HG03097 (cell line): ENCODE results near the gene NOVA1.
"Not testable (repeated sequence)": the region's sequence is repeated elsewhere in the genome, so short reads cannot be mapped to it uniquely, and the experiment has no call there.

Source experiments
- ATAC-seq: cut with Tn5 transposase; IDR thresholded peaks from one replicate; pipeline ENCODE4 v1.9.1; 2021; ENCODE audit not compliant: unreplicated experiment, low FRiP score

Gene NOVA1, protein sequence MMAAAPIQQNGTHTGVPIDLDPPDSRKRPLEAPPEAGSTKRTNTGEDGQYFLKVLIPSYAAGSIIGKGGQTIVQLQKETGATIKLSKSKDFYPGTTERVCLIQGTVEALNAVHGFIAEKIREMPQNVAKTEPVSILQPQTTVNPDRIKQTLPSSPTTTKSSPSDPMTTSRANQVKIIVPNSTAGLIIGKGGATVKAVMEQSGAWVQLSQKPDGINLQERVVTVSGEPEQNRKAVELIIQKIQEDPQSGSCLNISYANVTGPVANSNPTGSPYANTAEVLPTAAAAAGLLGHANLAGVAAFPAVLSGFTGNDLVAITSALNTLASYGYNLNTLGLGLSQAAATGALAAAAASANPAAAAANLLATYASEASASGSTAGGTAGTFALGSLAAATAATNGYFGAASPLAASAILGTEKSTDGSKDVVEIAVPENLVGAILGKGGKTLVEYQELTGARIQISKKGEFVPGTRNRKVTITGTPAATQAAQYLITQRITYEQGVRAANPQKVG

DNA sequence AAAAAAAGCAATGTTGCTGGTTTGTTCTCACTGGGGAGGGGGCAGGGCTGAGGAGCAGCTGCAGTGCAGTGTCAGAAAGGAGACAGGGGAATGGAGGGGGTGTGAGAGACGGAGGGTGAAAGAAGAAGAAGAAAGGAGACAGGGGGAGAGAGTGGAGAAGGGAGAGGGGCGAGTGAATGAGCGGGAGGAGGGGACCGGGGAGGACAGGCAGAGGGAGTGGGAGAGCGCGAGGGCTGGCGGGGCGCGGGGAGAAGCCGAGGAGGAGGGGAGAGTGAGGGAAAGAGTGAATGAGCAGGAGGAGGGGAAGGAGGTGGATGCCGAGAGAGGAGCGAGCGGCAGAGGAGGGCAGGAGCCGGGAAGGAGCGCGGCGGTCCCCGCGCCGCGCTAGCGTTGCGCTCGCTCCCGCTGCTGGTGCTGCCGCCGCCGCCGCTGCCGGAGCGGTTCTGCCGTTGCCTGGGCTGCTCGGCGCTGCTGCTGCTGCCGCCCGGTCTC lies at the start of gene NOVA1:
TSS of gene NOVA1 (minus strand) at position 445 of the 492 bp plus-strand sequence. CDS start 597 bp downstream, outside the sequence.
- no peak for ATAC-seq

DNA sequence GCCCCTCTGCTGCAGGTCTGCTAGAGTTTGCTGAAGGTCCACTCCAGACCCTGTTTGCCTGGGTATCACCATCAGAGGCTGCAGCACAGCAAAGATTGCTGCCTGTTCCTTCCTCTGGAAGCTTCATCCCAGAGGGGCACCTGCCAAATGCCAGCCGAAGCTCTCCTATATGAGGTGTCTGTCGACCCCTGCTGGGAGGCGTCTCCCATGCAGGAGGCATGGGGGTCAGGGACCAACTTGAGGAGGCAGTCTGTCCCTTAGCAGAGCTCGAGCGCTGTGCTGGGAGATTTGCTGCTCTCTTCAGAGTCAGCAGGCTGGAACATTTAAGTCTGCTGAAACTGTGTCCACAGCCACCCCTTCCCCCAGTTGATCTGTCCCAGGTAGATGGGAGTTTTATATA lies 47.2 kb upstream of the NOVA1 start:
- not testable (repeated sequence) for ATAC-seq

DNA sequence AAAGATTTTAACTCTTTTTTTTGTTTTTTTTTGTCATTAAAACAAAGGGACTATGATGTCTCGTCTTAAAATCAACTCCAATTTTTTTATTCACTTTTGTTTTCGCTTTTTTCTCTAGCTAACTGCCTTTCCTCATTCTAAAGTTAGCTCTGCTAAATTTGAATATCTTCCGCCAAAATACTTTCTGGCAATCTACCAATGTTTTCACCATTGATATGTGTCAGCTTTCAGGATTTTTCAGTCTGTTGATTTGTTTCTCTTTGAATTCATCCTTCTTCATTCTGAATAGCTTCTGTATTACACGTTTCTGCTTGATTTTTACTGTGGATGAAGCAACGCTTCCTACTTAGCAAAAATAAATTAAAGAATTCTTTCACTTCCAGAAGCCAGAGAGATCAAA lies 38.7 kb upstream of the NOVA1 start:
- ATAC-seq: no peak

DNA sequence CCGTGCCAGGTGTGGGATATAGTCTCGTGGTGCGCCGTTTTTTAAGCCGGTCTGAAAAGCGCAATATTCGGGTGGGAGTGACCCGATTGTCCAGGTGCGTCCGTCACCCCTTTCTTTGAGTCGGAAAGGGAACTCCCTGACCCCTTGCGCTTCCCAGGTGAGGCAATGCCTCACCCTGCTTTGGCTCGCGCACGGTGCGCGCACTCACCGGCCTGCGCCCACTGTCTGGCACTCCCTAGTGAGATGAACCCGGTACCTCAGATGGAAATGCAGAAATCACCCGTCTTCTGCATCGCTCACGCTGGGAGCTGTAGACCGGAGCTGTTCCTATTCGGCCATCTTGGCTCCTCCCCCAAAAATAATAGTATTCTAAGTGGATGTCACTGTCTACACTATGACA lies 37.1 kb upstream of the NOVA1 start:
- ATAC-seq: not testable (repeated sequence)

DNA sequence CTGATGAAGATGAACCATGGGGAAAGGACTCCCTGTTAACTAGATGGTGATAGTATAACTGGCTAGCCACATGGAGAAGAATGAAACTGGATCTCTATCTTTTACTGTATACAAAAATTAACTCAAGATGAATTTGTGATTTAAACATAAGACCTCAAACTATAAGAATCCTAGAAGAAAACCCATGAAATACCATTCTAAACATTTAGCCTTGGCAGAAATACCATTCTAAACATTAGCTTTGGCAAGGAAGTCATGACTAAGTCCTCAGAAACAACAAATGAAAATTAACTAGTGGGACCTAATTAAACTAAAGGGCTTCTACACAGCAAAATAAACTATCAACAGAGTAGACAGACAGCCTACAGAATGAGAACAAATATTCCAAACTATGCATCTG lies 28.4 kb upstream of the NOVA1 start:
- no peak for ATAC-seq

DNA sequence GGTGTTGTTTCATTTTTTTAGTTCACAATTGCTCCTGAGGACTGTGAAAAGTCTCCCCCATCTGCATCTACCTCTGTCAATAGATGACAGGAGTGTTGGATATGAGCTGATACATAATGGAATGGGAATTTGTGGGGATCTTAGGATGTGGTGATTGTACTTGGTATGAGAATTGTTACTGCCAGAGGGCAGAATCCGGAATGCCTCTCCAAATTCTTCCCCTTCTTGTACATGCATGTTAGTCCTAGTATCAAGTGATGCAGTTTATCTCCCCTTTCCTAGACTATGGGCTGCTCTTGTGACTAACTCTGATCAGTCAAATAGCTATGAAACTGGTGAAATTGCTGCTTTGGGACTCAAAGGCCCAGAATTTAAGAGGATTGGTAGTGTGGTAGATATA lies 24.8 kb upstream of the NOVA1 start:
- no peak for ATAC-seq

DNA sequence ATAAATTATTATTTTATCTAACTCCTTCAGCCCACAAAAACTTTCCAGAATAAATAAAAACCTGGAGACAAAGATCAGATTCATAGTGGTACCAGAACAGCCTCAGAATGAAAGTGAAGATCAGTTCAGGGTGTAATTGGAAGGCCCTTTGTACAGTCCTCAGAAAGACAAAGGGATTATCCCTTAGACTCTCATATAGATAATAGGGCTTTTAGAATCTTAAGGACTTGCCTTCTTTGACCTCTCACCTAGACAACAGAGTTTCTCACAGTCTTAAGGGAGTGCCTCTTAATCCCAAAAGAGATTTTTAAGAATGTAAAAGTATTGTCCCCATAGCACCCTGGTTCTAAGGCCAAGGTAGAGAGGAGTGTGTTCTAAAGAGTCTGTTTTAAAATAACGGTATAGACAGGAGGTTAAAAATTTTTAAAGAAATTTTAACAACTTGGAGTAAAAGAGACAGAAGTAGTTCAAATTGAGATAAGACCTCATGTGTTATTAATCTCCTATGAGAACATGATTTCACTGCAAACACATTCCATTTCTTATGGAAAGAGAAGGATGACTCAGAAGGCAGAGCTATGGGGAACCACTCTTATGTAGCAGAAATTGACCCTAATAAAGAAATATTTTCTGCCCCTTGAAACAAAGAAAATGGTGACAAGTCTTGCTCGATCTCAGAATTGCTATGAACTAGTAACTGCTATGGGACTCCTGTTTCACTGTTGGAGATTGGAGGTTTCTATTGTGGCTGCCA lies 24.2 kb upstream of the NOVA1 start:
- ATAC-seq: no peak

DNA sequence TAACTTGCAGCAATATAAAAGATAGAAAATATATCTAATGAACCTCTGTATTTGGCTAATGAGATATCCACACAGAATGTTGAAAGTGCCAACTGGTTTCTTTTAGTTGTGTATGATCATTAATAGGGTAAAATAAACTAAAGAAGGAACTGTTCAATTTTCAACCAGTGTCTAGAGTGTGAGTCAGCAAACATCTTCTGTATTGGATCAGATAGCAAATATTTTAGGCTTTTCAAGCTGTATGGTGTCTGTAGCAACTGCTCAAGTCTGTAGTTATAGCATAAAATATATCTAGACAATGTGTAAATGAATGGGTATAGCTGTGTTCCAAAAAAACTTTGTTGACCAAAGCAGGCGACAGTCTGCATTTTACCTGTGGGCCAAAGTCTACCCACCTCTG lies 23.5 kb upstream of the NOVA1 start:
- no peak for ATAC-seq

DNA sequence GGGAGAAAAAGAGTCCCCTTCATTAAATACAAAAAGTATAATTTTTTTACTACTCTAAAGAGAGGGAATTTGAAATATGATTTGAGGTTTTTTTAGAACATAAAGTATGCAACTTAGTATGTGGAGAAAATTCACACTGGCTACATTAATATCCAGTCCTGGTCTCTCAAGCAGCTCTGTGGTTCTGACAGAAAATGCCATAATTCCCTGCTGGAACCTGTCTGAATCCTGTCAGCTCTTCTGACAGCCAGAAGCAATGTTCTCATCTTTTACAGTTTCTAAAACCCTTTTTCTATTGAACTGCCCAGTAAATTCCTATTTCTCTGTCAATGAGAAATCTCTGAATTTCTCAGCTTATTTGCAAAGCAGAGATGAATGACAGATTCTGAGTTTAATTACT lies 13.4 kb upstream of the NOVA1 start:
- ATAC-seq: no peak

DNA sequence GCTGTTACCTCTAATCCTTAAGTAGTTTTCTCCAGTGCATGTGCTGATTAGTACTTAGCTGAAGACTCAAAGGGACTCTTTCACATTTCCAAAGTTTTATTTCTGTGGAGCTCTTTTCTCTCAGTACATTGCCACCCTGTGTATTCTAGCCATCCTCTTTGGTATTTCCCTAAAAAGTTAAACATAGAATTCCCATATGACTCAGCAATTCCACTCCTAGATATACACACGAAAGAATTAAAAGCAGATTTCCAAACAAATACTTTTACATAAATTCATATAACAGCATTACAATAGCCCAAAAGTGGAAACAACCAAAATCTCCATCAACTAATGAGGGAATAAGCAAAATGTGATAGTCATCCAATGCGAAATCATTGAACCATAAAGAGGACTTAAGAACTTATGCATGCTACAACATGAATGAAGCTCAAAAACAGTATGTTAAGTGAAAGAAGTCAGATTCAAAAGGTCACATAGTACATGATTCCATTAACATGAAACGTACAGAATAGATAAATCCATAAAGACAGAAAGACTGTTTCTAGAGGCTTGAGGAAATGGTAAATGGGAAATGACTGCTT lies 9.0 kb upstream of the NOVA1 start:
- no peak for ATAC-seq

DNA sequence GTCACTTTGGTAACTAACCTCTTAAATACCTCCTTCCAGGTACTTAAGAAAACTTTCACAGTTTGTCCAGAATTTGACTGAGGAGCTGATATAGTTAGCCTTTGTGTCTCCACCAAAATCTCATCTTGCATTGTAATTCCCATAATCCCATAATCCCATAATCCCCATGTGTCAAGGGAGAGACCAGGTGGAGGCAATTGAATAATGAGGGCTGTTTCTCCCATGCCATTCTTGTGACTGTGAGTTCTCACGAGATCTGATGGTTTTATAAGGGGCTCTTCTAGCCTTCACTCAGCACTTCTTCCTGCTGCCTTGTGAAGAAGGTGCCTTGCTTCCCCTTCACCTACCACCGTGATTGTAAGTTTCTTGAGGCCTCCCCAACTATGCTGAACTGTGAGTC lies 7.8 kb upstream of the NOVA1 start:
- ATAC-seq: no peak

DNA sequence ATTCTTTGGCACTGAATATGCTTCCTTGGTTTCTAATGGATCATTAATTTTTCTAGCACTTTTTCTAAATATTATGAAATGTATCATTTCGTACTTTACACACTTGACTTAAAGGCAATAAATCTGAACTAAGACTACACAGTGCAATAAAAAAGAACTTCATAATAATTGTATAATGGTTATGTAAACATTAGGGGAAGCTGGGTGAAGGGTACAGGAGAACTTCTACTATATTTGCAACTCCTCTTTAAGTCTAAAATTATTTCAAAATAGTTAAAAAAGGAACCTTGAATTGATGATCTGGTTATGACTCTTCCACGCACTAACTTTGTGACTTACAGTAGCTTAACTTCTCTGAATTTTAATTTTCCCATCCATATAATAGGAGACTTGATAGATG lies 5.1 kb upstream of the NOVA1 start:
- ATAC-seq: no peak

DNA sequence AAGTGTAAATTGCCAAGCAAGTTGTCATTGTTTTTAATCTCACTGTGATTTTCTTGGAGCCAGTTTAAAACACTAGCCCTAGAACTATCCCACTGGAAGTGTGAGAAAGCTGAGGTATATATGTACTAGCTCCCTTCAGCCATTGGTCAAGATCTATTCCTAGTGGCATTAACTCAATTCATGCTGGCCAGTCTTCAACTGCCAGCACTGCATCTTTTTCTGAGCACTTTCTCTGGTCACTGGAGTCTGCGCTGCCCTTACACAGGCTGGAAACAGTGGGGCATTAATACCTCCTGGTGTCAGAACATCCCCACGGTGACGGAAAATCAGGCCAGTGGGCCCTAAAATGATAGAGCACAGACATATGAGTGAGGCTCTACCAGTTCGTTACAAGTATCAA lies 4.0 kb upstream of the NOVA1 start:
- ATAC-seq: no peak

DNA sequence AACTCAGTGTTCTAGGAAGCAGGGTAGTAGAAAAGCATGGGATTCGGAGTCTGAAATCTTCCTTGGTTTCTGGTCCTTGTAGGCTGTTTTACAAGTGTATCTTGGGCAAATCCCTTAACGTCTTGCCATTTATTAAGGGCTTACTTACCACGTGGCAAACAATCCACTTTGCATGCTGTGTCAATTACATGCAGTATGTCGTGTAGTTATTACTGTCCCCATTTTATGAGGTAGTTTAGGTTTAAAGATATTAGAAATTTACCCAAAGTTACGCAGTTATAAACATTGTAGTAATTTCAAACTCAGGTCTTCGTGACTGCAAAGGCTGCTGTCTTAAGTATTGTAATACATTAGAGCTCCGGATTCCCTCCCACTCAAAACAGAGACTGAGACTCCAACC lies 1.5 kb upstream of the NOVA1 start:
- ATAC-seq: no peak

DNA sequence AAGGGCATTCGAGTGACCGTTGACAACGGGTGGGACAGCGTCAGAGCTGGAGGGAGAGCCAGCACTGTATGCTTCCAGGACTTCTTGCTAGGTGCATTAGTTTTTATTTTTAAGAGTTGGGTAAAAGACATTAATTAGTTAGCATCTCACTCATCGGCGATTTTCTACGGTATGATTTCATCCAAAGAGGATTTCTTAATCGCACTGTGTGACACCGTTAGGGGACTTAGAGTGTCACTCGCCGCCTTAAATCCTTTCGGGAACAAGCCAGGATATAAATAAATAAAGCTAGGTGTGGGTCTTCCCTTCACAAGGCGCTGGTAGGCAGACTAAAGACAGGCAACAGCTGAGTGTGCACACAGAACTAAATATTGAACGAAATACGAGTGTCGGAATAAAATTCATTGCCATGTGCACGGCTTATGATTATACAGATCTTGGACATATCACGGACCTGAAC lies 869 bp upstream of the NOVA1 start:
- ATAC-seq: no peak

DNA sequence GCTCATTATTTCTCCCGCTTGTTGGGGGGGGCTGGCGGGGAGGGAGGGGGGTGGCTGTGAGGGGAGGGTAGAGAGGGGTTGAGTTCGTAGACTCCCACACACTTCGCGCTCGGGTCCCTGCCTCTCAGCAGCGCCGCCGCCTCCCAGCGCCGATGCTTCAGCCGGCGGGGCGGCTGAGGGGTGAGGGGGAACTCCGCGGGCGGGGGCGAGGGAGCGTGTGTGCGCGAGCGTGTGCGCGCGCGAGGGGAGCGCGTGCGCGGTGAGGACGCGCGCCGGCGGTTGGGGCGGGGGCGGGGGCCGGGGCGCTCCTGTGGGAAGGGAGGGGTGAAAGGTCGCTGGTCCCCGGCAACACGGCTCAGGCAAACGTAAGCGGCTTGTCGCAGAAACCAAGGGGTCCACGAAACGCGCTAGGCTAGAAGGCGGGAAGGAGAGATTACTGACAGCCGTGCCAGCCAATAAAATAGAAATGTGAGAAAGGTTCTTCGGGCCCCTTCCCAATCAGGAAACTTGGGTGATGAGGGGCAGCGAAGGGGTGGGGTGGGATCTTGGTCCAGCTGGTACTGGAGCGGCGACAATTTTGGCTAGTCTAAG lies 343 bp upstream of the NOVA1 start:
- ATAC-seq: peak; percentile 72

DNA sequence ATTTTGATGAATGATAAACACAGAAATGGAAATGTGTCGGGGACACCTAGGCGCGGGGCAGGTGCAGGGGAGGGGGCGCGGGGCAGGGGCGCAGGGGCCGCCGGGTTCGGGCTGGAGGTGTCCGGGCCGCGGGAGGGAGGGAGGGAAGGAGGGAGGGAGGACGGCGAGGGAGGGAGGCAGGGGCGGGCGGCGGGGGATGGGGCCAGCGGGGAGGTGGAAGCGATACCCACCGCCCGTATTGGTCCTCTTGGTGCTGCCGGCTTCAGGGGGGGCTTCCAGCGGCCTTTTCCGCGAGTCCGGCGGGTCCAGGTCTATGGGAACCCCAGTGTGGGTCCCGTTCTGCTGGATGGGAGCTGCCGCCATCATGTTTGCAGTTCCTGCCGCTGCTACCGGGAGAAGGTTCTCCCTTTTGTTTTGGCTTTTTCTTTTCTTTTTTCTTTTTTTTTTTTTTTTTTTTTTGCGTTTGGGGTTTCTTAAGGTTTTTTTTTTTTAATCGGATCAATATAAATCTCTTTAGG lies 703 bp downstream of the NOVA1 start:
- ATAC-seq: no peak

DNA sequence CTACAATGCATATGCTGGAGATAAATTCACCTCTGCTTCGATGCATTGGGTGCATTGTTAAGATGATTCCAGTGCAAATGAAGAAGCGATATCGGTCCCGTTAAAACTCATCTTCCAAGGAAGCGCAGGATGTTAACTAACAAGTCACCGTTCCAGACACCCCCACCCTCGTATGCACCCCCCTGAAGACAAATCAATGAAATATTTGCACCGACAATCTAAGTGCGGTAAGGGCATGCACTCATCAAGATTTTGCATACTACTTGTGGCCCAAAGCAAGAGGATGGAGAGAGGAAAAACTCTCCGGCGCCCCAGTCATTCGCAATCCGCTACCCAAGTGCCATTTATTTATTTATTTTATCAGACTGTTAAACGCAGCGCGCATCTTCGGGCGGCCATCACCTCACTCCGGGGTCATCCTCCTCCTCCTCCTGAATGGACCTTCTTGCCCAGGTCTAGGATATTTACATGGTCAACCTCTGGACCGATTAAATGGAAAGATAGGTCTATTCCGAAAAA lies 1.2 kb downstream of the NOVA1 start:
- ATAC-seq: no peak

DNA sequence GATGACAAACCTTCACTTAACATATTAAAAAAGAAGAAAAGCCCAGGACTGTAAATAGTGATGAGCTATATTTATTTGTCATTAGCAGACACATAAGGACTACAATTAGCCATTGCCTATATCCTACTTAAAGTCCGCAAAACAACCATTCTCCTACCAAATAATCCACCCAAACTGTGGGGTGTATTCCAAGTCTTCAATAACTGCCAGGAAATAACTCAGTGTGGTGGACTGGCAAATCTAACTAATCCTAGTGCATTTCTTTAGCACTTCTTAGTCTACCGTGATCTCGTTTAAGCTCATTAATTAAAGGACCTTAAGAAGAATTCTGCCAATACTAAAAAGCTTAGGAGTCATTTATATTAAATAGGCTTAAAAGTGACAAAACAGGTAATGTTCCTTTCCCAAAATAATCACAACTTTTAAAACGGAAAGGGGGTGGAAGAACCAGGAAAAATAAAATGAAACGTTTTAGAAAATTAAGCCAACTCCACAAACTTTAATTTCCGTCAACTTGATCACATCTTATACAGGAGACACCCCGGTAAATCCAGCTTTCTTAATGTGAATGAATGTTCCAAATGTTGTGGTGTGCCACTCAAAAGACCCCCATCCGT lies 1.8 kb downstream of the NOVA1 start:
- no peak for ATAC-seq
